NCI-H2227 treated with DMSO at 0.1 percent for 48 hours (cell line): Measurements from ENCODE around the gene PON1.

Experiments used
- DNase-seq: peaks from one replicate; lab custom pipeline; 2025; lab: John Stamatoyannopoulos, UW

The PON1 gene

DNA sequence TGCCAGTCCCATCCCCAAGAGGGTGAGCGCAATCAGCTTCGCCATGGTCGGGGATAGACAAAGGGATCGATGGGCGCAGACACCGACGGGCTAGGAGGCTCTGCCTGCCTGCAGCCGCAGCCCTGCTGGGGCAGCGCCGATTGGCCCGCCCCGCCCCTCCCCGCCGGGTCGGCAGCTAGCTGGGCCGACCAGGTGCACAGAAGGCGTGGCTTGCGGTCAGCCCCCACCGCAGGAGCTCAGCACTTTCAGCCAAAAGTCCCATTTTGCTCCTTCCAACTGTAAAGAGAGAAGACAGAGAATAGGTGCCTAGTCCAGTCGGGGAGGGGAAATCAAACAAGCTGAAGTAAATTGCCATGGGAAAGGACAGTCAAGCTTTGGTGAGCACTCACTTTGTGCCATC, at the start of gene PON1:
PON1 (minus strand) TSS at position 102 of the 400 bp plus-strand sequence; CDS start at position 45, 57 bp downstream.
- DNase-seq = no peak

DNA sequence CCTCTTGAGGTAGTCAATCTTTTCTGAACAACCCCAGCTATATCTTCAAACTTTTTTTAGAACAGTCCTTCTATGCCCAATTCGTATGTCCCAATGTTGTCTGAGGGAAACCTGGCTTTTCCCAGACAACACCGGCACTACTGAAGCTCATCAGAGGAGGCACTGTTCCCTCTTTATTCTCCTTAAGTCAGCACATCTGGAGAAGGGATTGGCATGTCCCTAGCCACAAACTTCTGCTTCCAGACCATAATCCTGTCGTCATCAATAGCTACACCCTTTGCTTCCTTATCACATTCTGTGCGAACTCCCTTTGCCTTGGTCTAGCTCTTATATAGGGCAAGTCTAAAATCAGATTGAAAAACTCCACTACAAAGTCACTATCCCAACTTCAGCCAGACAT, 49.0 kb upstream of the PON1 start:
- no peak for DNase-seq

DNA sequence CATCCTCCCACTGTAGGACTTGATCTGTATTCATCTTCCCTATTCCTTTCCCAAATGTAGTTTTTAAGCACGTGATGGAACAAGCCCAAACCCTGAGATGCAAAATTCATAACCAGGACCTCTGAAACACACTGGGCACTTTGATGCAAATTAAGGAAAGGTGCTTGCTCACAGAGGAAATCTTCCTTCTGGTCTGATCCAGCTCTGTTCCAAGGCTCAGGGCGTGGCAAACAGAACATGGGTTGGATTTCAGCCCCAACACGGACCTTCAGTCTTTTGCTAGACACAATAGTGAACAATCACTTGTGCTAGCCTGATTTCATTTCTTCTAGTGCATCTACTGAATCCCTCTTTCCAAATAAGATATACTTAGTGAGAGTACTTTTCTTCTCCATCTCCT, 43.9 kb upstream of the PON1 start:
- no peak for DNase-seq

DNA sequence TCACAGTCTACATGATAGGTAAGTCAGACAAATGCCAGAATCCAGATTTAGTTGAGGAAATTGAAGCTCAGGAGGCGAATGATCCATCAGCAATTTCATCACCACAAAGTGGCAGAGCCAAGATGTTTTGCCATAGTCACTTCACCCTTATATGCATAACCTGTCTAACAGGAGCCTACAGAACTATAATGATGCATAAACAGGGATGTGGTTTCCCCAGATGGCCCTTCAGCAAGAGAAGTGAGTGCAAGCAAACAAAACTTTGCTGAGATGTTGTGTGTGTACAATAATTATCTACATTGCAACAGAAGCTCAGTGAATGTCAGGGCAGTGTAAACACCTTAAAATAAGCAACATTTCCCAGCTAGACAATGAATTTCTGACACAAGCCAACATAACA, 43.3 kb upstream of the PON1 start:
- no peak for DNase-seq

DNA sequence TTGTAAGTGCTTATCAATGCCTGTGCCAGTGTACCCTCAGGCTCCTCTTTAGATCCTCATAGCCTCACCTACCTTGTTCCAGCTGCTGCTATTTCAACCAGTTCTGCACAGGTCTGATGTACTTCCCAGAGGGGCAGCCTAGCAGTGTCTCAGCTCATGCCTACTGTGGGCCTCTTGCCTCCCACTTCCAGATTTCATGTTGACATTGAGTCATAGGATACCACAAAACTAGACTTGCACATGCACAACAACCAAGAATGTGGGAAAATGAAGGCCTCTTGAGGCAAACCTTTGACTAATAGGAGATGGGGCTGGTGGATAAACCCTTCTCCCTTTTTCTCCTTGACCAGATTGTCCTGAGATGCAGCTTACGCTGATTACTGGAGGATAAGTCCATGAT, 40.8 kb upstream of the PON1 start:
- DNase-seq = no peak

DNA sequence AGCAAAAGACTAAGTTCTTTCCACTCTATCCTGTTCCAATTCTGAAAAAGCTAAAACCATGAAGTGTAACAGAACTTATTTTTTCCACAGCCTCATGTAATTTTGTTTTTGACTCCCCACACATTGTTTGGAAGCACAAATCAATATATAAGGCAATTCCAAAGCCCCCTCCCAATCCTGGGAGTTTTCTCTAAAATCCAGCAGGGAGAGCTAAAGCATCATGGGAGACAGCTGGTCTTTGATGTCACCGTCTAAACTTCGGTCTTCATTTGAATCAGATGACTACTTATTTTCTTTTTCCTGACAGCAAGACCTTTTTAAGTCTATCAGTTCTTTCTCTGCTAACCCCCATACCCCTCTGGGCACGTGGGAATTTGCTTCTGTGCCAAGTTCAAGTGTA, 33.3 kb upstream of the PON1 start:
- no peak for DNase-seq

DNA sequence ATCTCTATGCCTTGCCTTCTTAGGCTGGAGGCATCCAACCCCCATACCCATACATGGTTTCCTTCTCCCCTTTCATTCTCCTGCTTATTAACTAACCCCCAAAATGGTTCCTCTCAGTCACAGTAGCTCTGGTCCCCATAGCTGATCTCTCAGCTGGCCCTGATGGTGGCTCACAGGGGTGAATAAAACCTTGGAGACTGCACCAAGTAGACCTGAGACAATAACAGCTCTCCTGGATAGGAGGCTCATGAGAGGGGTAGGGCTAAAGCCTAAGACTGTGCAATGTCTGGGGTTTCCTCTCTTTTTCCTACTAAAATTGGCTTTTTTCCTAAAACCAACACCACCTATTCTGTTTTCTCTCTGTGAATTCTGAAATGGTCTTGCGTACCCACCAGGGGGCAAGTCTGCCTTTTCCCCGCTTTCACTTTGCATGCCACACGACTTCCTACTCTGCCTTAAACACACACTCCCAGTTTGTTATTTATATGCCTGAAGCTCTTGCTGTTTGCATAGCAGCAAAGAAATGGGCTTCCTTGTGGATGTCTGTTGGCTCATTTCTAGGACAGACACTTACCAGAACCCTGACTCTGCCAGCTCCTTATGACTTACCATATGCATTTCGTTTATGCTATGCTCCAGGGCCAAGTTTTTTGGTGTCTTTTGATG, 18.4 kb upstream of the PON1 start:
- DNase-seq = no peak

DNA sequence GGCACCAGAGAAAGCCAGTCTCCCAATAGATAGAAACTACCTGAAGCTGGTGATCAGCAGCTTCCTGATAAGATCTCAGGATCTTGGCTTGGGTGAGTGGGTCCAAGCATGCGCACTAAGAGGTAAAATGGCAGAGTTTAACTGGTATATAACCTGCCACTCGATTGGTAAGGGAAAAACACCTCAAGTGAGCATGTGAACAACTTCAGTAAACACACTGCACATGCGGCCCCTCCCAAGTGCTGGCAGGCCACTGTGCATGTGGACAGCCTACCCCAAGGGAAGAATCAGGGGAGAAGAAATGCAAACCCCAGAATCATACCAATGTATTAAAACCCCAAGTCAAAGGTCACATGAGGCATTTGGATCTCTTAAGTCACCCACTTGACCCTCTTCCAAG, 17.7 kb upstream of the PON1 start:
- no peak for DNase-seq

DNA sequence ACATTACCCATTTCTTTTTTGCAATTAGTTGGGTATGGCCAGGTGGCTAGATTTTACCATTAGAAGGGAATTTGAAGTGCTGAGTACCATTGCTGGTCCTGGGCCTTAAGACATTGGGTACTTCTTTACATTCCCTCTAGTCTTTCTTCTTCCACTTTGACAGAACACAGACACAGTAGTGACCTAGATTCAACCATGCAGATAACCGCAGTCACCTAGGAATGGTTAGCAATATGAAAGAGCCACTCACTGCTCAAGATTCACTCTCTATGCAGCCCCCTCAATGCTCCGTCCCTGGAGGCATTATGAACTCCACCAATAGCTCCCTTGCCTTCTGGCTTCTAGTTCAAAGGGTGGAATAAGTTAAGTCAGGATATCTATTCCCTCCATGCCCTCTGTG, 16.2 kb upstream of the PON1 start:
- DNase-seq = no peak

DNA sequence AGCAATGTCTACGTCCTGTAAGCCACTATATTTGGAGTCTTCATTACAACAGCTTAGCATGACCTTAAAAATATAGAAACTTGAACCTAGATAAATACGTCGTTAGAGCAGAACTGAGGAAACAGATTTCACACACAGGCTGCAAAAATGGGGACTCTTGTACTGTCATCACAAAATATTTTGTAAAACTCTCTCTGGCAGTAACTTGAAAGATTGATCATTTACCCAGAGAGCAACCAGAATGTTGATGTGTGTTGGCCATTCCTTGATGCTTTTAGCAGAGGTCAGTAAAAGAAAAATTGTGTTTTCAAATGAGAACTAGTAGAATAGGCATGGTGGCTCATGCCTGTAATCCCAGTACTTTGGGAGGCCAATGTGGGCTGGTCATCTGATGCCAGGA, 14.5 kb upstream of the PON1 start:
- DNase-seq = no peak

DNA sequence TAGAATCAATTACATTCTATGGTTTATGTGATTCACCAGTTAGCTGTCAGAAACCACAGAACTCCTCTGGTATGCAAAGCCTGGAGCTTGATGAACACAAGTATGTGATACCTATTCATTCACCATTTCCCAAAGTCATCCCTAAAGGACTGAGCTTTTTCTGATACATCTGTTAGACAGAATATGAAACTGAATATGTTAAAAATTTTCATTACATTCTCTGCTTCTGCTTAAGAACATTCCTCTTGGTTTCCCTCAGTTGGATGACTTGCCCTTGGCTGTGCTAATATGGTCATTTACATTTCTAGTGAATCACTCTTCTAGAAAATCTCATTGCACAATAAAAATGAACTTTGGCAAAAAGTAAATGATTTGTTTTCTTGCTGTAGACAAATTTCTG, 10.8 kb upstream of the PON1 start:
- DNase-seq = no peak

DNA sequence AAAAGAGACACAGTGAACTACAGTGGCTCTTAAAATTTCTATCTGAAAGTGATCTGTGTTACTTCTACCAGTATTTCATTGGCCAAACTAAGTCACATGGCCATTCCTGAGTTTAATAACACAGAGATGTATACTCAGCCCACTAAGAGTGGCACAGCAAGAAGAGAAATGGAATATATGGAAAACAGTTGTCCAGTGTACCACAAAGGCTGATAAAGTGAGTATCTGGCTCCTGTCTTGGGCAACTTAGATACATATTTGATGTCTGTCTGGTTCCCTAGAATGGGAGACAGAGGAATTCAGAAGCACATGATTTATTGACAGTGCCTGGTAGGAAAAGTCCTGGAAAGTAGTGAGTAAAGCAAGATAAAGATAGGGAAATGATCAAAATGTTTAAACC, 10.1 kb upstream of the PON1 start:
- no peak for DNase-seq

DNA sequence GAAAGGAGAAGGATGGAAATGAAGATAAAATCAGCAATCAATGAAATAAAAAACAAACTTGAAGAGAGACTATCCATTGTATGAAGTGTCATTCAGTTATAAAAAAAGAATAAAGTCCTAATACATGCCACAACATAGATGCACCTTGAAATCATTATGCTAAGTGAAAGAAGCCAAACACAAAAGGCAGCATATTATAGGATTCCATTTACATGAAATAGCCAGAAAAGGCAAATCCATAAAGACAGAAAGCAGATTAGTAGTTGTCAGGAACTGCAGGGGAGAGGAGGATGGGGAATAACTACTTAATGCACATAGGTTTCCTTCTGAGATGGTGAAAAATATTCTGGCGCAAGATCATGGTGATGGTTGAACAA, 6.6 kb upstream of the PON1 start:
- no peak for DNase-seq

DNA sequence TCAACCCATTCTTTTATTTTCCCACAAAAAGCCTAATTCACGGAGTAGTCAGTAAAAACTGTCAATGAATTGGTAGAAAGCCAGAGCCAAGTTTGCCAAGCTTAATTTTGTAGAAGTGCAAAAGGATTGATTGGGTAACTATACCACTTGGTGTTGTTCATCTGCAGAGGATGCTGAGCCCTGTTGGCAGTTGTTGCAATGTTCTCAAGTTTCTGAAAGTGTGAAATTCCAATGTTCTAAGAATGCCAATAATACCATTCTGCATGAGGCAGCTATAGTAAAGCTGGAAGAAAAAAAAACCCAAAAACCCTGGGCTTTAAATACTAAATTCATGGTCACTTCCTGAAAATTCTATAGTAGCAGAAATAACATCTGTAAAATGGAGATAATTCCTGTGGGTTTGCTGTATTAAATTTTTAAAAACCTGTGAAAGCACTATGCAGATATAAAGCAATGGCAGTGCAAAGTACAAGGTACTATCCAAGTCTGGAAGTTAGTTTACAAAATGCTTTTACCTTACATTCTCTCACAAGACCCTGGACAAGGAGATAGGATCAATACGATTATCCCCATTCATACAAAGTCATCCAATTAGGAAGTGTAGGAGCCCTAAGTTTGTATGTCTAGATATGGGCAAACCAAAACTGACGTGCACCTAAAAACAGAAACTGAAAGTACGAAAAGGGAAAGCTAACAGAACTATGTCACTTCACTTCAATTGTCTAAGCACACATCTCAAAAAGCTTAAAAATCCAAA, 6.0 kb upstream of the PON1 start:
- no peak for DNase-seq

DNA sequence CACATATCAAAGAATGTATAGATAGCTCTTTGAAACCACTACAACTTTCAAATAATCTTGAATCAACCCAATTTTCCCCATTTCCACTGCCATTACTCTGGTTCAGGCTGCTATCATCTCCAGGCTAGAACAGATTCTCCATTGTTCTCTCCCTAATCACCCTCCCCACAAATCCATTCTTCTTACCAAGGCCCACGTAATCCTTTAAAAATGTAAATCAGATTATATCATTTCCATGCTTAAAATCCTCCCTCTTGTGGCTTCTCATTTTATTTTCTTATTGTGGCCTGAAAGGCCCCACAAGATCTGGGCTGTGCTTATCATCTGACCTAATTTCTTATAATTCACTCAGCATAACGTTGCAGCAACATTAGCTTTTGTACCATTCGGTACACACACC, 3.0 kb upstream of the PON1 start:
- DNase-seq = no peak

DNA sequence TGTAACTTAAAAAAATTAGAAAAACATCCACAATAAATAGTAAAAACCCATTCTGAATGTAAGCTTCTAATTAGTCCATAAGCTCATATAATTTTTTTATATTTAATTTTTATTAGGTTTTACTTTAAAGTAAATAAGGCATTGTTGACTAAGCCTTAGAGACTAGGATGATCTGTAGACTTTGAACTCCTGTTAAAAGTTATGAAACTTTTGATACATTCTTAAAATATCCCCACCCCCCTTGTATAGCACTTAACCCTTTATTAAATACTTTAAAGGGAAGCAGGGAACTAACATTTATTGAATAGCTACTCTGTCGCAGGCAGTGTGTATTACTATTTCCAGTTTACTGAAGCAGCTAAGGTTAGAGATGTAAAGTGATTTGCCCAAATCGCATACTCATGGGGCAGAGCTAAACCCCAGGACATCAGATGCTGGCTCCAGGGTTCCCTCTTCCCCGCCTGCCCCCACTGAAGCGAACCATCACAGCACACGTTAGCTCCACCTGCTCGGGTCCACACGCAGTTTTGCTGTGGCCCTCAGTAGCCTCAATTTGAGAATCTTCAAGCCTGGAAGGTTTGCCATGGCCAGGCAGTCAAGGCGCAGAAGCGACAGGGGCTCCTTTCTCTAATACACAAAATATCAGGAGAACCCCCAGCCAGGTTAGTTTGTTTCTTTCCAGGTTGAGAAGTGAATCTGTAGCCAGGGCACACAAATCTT, 762 bp downstream of the PON1 start:
- DNase-seq = no peak

DNA sequence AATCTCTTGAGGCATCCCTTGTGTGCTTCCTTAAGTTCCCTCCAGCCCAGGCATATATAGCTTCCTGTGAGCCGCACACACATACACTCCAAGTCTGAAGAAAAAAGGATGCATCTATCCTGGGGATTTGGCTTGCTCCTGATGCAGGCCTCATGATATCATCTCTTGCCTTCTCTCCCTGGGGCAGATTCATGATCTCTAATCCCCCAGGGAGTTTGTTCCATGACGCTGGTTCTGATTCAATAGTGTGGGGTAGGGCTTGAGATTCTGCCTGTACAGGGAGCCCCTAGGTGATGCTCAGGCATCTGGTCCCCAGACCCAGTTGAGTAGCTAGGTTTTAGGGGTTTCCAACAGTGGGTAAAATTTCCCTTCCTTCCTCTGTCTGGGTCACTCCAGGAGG, 1.5 kb downstream of the PON1 start:
- DNase-seq = no peak

DNA sequence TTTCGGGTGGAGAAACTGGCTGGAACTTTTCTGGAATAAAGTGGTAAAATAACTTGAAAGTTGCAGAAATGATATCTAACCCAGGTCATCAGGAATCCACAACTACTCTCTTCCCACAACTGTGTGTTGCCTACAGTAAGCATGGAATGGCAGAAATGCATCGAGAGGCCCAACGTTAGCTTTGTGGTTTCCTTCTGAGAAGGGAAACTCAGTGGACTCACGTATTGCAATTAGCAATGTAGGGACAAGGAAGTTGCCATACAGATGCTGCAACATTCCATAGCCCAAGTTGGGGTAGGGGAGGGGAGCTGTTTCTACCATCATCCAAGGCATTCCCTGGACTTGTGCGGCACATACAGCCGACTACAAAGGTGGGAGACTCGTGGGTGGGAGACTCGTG, 1.9 kb downstream of the PON1 start:
- no peak for DNase-seq

DNA sequence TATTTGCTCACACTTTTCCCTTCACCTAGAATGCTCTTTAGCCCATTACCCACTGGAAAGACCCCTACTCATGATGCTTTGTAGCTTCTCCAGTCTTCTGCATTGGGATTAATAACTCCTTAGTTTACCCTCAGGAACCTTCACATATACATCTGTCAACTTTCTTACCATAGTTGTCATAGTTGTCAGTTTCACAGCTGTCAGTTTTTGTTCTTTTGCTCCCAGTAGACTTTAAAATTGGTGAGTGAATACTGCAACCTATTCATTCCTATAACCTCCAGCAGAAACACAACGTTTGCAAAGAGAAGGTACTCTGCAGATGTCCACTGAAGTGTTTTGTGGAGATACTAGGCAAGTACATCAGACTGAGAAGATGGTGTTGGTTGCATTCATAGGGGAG, 2.6 kb downstream of the PON1 start:
- DNase-seq = no peak

DNA sequence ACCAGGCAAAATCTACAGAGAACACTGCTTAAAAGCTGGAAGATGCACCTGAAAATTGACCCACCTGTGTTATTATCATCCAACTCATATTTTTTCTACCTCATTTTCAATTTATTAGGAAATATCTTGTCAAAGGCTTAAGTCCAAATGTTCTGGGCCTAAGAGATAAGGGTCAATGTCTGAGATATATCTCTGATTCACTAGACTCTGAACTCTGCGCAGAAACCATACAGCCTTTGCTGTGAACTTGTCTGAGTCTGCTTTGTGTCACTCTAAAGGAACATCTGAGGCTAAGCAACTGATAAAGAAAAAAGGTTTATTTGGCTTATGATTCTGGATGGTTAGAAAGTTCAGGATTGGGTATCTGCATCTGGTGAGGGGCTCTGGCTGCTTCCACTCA, 3.7 kb downstream of the PON1 start:
- DNase-seq = no peak

DNA sequence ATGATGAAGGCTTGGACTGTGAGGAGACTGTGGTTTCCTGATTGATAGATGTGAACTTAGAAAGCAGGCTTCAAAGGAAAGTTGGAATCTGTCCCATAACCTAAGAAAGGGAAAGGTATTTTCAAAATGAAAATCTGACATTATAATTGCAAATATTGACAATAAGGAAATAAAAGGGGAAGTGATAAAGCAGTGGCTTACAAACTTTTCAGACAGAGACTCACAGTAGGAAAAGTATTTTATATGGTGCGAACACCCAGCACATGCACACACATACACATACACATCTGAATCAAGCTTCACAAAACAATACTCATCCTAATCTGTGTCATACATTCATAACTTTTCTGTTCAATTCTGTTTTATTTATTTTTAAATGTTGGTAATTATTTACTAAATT, 4.8 kb downstream of the PON1 start:
- DNase-seq = no peak

DNA sequence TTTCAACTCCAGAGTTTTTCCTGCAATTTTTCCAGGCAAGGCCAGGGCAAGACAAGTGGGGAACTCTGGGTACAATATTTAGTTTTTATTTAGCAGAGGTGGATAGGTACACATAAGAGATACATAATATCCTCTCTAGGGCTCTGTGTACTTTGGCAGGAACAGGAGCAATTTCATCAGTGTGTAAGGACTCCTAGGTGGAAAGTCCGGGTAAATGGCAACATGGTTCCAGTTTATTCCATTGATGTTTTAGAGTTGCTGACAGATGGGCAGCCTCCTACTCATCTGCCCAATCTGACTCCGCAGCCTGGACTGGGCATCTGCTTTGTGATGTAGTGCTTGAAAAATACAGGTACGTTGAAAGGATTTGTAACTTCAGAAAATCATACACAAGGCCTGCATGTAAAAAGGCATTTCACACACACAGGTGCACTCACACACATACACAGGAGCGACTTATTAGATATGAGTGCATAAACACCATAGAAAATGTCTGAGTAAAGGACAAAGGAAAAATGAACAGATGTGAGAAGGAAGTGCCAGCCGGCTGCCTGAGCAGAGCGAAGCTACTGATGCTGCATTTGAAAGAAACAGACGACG, 5.7 kb downstream of the PON1 start:
- no peak for DNase-seq

DNA sequence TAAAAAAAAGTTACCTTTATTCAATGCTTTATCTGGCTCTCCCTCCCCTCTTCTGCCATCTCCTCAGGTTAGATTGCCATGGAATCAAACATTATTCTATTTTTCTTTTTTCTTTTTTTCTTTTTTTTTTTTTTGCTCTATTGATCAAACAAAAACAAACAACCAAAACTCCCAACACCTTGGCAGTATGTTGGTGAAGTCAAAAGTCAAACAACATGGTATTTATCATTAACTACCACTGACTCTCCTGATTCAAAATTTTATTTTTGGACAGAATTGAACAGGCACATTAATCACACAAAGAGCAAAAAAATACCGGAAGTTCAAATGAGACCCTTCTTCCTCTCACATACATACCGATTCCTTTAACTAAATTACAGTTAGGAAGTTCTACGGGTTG, 6.4 kb downstream of the PON1 start:
- no peak for DNase-seq
